Measurements from ENCODE around the gene IFITM10.

IFITM10 gene

GRCh38 chr11:1753229-1753928 lies 3.0 kb upstream of the IFITM10 start:
- DNase-seq = no peak

- DNase-seq = no peak
These were observed 2.5 kb upstream of the IFITM10 start for GRCh38 chr11:1752907-1753228.

GRCh38 chr11:1751999-1752906 lies 1.9 kb upstream of the IFITM10 start:
- no peak for DNase-seq

DNA sequence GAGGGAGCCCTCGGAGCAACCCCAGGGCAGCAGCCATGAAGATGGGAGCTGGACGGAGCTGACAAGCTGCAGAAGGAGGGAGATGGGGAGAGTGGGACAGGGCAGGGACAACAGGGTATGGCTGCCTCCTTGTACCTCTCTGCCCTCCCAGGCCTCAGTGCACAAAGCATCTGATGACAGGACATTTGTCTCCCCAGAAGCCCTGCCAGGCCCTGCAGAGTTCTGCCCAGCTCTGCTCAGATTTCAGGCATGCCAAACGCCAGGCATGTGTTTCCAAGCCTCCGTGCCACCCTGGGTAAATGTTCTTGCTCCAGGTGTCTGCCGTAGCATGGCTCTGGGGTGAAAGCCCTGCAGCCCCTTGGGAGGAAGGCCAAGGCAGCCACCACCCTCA lies 1.1 kb upstream of the IFITM10 start:
- no peak for DNase-seq

GRCh38 chr11:1750840-1751530 lies 590 bp upstream of the IFITM10 start:
- no peak for DNase-seq

DNA sequence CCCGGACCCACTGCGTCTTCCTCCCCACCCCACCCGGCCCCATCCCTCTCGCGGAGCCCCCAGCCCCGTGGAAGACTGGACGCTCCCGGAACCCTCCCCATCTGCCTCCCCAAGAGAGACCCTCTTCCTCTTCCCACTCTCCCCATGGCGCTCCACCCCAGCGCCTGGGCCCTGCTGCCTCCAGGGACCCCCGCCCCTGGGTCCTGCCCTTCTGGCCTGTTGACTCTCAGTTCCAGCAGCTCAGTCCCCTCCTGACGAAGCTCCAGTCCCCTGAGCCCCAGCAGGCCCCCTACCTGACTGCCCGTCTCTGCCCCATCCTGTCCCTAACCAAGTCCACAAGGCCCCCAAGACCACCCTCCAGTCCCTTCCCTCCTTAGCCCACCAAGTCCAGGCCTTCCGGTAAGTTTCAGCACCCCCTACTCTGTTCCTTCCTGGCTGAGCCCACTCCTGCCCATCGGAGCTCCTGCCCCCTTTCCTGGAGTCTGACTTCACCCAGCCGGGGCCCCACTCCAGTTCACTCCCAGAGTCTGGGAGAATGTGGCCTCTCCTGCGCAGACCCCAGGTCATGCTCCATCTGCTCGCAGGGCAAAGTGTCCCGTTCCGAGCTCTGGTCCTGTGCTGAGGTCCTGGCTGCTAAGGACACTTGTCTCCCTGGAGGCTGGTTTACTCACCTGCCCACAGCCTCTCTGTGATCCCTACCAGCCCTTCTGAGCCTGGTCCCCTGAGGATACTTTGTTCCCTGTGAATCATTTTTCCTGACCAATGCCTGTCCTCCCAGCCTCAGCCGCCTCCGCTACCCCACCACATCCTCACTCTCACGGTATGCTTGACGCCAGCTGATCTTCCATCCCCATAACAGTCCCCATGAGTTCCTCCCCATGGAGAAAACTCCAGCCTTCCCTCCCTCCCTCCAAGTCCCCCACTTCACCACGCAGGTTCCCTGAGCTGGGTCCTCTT lies 722 bp downstream of the IFITM10 start:
- peak in 2 of 51 donors; percentile 10 to 61 for DNase-seq

DNA sequence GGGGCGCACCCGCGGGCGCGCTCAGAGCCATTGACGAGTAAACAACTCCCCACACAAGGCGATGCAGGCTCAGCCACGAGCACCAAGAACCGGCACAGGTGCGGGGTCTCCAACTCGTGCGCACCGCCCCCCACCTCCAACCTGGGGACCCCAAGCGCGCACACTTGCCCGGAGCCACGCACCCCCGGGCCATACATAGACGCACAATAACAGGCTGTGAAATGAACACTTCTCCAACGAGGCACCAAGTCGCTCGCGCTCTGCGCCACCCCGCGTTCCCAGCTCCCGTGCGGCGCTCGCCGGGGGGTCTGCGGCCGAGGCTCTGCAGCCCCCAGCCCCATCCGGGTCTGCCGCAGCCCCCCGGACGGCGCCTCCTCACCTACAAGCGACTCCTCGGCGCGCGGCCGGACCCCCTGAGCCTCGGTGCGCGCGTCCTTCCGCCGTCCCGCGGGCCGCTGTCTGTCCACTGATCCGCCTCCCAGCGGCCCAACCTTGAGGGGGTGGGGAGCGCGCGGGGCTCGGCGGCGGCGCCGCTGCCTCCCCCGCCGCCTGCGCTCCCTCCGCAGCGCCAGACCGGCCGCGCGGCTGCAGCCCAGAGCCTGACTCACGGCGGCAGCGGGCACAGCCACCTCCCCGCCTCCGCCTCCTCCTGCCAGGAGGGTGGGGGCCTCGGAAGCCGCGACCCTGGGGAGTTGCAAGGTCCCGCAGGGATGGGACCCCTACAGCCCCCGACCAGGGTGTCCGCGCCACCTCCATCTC lies 1.6 kb downstream of the IFITM10 start:
- DNase-seq = peak in 3 of 51 donors; percentile 24 to 39 (median 34)

DNA sequence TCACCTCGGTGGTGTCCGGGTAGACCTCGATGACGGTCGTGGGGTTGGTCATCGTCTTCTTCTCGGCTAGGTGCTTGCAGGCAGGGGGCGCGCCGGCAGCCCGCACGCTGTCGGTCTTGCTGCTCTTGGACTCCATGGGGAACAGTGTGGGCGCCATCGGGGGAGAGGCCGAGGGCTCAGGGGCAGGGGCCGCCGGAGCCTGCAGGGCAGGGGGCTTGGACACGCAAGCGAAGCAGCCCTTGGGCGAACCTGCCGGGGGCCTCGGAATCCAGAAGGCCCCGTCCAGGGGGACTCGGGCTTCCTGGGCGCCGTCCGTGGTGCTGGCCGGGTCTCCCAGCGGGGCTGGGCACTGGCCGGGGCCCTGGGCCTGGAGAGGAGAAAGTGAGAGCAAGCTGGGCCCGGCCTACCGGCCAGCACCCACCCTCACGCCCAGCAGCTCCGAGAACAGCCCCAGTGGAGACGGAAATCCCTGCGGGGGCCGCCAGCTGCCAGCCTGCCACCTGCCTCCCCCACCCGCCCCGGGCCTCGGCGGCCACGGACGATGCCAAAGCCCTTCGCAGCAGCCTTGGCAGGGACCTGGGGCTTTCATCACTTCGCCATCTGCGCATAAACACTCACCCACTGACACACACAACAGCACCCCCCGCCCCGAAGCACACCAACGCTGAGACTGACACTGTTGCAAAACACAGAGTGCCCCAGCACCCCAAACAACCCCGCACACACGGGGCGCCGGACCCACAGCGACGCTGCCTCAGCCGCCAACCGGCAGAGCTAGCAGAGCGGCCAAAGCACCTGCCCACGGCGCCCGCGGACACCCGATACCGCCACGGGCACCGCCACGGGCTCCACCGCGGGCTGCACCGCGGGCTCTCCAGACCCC lies 2.4 kb downstream of the IFITM10 start:
- peak in 18 of 51 donors; percentile 21 to 73 (median 50) for DNase-seq

DNA sequence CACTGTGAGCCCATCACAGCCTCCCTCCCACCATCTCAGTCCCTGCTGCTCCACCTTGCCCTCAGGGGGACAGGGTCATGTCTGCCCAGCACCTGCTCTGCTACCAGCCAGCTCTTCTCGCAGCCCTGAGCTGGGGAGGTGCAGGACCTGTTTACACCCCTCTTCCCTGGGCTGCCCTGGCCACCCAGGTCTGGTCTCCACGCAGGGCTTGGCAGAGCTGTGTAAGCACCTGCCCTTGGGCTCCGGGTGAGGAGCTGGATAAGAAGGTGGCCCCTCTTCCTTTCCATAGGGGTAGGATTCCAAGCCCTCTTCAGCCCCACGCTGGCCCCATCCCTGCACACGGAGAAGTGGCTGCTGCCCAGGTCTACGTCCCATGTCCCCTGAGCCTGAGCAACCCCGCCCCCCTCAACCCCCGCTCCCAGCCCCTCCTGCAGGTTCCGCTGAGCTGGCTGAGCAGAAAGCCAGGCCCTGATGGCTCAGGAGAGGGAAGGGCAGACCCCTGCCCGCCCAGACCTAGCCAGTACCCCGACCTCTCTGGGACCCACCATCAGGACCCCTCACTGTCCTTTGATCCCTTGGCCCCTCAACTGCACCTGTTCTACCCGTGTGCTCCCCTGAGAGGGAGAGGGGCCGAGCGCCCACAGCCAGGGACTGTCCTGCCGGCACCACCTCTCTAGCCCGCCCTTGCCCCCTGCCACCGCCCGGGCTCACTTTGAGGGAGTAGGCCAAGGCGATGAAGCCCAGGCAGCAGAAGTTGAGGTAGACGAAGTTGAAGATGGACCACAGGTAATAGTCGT lies 3.2 kb downstream of the IFITM10 start:
- DNase-seq = no peak

DNA sequence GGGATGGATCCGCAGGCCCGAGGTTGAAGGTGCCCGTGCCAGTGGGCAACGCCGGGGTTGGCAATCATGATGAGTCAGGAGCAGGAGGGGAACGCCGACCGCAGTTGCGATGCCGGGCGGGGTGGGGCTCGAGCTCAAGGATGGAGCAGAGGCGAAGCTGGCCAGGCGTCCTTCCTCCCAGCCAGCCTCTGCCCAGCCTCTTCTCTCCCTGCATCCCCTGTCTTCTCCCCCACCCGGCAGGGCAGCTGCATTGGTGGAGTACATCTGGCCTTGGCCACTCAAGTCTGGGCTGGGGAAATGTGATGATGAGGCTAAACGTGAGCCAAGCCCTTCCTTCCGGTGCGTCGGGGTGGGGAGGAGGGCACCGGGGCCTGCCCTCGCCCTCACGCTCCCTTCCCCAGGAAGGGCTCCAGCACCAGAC lies 3.9 kb downstream of the IFITM10 start:
- DNase-seq = no peak

DNA sequence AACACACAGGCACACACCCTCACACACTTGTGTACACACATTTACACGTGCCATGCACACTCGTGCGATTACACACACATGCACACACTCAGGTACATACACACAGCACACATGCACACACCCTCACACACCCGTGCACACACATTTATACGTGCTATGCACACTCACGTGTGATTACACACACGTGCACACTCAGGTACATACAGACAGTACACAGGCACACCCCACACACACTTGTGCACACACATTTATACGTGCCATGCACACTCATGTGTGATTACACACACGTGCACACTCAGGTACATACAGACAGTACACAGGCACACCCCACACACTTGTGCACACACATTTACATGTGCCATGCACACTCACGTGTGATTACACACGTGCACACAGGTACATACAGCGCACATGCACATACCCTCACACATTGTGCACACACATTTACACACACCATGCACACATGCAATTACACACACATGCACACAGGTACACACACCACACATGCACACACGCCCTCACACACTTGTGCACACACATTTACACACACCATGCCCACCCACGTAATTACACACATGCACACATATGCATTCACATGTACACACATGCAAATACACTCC lies 4.6 kb downstream of the IFITM10 start:
- DNase-seq = no peak

DNA sequence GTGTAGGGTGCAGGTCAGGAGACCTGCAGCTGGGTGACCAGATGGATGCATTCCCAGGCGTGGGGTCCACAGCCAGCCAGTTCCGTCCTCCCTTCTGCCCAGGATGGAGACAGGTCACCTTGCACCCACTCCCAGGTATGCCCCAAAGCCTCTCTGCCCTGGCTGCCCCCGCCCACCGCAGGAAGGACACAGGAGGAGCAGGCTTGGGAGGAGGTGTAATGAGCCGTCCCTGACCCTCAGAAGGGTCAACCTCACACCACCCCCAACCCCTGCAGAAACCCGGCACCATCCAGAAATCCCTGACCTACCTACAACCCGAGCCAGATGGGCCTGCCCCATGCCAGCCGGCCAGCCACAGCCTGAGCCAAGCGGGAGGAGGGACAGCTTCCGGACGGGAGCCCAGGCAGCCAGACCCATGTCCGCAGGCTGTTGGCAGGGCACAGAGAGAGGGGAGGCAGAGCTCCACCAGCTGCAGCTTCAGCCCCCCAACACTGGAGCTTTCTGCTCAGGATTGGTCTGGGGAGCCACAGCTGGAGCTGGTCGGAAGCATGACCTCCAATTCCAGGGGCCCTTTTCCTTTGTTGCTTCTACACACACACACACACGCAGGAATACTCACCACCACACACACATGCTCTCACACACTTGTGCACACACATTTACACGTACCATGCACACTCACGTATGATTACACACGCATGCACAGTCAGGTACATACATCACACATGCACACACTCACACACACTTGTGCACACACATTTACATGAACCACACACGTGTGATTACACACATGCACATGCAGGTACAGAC lies 5.3 kb downstream of the IFITM10 start:
- DNase-seq = peak in 7 of 51 donors; percentile 30 to 53 (median 42)

- peak in 18 of 51 donors; percentile 25 to 72 (median 54) for DNase-seq
These were observed 6.1 kb downstream of the IFITM10 start for GRCh38 chr11:1744137-1744886.

- no peak for DNase-seq
These were observed 6.7 kb downstream of the IFITM10 start for GRCh38 chr11:1743585-1744136.

- no peak for DNase-seq
These were observed 7.4 kb downstream of the IFITM10 start for GRCh38 chr11:1742869-1743584.
